Amniotic stem cell (primary cell): ENCODE results near the gene SCN8A.

Experiments used
- DNase-seq: peaks from one replicate; lab custom pipeline; 2025; lab: John Stamatoyannopoulos, UW

Gene SCN8A

GRCh38 chr12:51672334-51672733, 81.3 kb downstream of the SCN8A start:
- DNase-seq: no peak

- no peak for DNase-seq
Observed at GRCh38 chr12:51675071-51675803, 84.2 kb downstream of the SCN8A start.

GRCh38 chr12:51676875-51677274, 85.8 kb downstream of the SCN8A start:
- DNase-seq: no peak

- no peak for DNase-seq
Observed at GRCh38 chr12:51677284-51677968, 86.4 kb downstream of the SCN8A start.

- DNase-seq: no peak
Observed at GRCh38 chr12:51678086-51678724, 87.2 kb downstream of the SCN8A start.

GRCh38 chr12:51682981-51683380, 91.9 kb downstream of the SCN8A start:
- DNase-seq: no peak

GRCh38 chr12:51683763-51684357, 92.8 kb downstream of the SCN8A start:
- DNase-seq: peak; percentile 40

- no peak for DNase-seq
Observed at GRCh38 chr12:51686727-51687126, 95.7 kb downstream of the SCN8A start.

GRCh38 chr12:51687177-51687576, 96.1 kb downstream of the SCN8A start:
- no peak for DNase-seq

- no peak for DNase-seq
Observed at GRCh38 chr12:51687614-51688013, 96.6 kb downstream of the SCN8A start.

- no peak for DNase-seq
Observed at GRCh38 chr12:51689983-51690382, 99.0 kb downstream of the SCN8A start.

- DNase-seq: no peak
Observed at GRCh38 chr12:51692016-51692415, 101.0 kb downstream of the SCN8A start.

GRCh38 chr12:51693569-51693968, 102.5 kb downstream of the SCN8A start:
- DNase-seq: no peak

- DNase-seq: no peak
Observed at GRCh38 chr12:51694146-51694545, 103.1 kb downstream of the SCN8A start.

- DNase-seq: no peak
Observed at GRCh38 chr12:51695241-51696010, 104.4 kb downstream of the SCN8A start.

- DNase-seq: no peak
Observed at GRCh38 chr12:51699219-51699618, 108.2 kb downstream of the SCN8A start.

GRCh38 chr12:51700887-51701286, 109.9 kb downstream of the SCN8A start:
- DNase-seq: no peak

- no peak for DNase-seq
Observed at GRCh38 chr12:51702587-51702986, 111.6 kb downstream of the SCN8A start.

GRCh38 chr12:51705450-51705849, 114.4 kb downstream of the SCN8A start:
- DNase-seq: no peak

- DNase-seq: no peak
Observed at GRCh38 chr12:51706206-51706605, 115.2 kb downstream of the SCN8A start.

GRCh38 chr12:51714666-51715065, 123.6 kb downstream of the SCN8A start:
- DNase-seq: no peak

GRCh38 chr12:51717326-51717925, 126.4 kb downstream of the SCN8A start:
- DNase-seq: no peak
